Measurements from ENCODE around the gene TTYH3. TPM values are rescaled to one million over a fixed set of nuclear protein-coding genes. Genes with fewer than 3 reads are reported as not detected.
A peak's percentile ranks its signal among the peaks of the same experiment; 100 is the strongest.

The TTYH3 gene
- total RNA-seq, 2 donors from 2014 or later, result 7.0 to 11.1 TPM

DNA sequence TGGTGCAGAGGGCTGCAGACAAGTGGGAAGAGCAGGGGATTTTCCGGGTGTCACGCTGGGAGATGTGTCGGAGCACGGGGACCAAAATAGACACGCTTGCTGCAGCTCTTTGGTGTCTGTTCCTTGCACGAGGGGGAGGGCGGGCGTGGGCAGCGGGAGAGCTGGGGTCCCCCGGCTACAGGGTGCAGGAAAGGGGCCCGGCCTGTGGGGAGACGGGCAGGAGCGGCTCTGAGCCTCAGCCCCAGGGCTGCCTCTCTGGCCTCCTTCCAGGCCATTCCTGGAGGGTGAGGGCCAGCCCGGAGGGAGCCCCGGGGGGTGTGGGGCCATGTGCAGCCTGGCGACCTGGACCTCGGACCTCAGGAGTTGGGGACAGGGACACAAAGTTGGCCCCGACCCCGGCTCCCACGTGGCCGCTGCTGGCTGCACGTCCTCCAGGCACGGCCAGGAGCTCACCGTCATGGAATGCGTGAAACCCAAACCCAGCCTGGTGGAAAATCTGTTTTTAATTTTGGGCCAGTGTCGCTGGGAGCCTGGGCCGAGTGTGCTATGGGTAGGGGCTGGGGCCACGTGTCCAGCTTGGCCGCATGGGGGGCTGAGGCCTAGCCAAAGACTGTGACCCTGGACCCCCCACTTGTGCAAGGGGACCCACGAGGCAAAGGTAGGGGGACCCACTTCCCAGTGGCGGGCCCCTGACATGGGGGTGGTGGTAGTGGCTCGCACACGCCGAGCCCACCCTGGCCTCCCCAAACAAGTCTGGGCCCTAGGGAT lies 6.6 kb downstream of the TTYH3 start:
- H3K9me3 ChIP-seq, result no peaks in the 10 kb centered on the region
- DNase-seq (ENCODE audit: low spot score), result no peak
- peaks cover 0 to 91% of the 10 kb centered on the region in 2 donors for H3K4me1 ChIP-seq
- H3K4me3 ChIP-seq, result peak overlapping the region in 1 of 2 donors; percentile 1
- H3K27ac ChIP-seq, result peak overlapping the region; percentile 77 to 89
- no peaks in the 10 kb centered on the region for H3K27me3 ChIP-seq
- TF ChIP-seq, protein P1, sequence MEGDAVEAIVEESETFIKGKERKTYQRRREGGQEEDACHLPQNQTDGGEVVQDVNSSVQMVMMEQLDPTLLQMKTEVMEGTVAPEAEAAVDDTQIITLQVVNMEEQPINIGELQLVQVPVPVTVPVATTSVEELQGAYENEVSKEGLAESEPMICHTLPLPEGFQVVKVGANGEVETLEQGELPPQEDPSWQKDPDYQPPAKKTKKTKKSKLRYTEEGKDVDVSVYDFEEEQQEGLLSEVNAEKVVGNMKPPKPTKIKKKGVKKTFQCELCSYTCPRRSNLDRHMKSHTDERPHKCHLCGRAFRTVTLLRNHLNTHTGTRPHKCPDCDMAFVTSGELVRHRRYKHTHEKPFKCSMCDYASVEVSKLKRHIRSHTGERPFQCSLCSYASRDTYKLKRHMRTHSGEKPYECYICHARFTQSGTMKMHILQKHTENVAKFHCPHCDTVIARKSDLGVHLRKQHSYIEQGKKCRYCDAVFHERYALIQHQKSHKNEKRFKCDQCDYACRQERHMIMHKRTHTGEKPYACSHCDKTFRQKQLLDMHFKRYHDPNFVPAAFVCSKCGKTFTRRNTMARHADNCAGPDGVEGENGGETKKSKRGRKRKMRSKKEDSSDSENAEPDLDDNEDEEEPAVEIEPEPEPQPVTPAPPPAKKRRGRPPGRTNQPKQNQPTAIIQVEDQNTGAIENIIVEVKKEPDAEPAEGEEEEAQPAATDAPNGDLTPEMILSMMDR (IDR thresholded peaks at IDR 0.05), result no peak
- no peaks in the 10 kb centered on the region for H3K36me3 ChIP-seq

DNA sequence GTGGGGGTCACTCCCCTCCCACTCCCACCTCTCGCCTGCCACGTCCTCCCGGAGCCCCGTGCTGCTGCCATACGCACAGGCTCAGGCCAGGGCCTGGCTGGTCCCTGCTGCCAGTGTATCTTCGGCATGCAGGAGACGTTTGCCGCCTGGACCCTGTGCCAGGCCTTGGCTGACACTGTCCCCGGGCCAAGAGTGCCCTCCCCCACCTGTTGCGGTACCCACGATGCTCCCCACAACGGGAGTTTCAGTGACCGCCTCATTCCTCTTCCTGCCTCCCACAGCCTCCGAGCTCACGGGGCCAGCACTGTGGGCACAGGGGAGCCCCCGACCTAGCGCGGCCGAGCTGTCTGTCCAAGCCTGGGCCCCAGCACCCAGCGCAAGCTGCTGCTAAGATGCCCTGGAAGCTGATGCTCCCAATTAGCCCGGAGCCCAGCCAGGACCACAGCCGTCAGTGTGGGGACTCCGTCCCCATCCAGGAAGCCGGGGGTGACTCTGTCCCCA lies 7.4 kb downstream of the TTYH3 start:
- H3K27ac ChIP-seq, result peak overlapping the region; percentile 77 to 89
- no peaks in the 10 kb centered on the region for H3K9me3 ChIP-seq
- no peaks in the 10 kb centered on the region for H3K27me3 ChIP-seq
- no peaks in the 10 kb centered on the region for H3K36me3 ChIP-seq
- TF ChIP-seq, protein P1 (IDR thresholded peaks at IDR 0.05), result no peak
- H3K4me3 ChIP-seq, result no peak overlapping the region
- H3K4me1 ChIP-seq, result peaks cover 0 to 91% of the 10 kb centered on the region in 2 donors
- no peak for DNase-seq (ENCODE audit: low spot score)

DNA sequence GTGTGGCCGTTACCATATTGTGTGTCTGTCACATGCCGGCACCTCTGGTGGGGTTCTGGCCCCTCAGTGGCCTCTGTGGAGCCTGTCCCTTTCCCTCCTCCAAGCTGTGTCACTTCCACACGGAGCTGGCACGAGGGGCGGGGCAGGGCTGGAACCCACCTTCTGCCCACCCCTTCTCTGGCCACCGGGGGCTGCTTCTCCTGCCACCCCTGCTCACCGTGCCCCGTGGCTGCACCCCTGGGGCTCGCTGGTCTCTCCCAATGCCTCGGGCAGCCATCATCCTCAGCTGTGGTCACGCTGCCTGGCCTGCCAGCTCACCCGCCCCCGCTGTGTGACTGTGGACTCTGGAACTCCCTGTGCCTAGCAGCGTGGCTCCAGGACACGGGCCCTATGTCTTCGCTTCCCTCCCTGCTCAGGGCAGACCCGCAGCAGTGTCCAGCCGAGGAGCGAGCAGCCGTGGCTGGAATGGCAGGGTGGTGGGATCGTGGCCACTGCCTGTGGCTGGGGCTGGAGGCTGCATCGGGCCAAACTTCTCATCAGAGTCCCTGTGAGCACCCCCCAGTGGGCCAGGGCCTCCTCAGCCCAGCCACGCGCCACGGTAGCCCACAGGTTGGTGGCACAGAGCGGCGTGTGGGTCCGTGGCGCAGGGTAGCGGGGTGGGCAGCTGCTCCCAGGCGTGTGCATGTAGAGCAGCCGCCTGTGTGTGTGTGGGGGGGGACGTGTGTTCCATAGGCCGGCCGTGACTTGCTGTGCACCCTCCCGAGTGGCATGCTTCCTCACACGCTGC lies 8.1 kb downstream of the TTYH3 start:
- Histone ChIP-seq H3K9me3 (no peaks in the 10 kb centered on the region), H3K4me1 (peaks cover 0 to 91% of the 10 kb centered on the region in 2 donors), H3K27ac (peak overlapping the region; percentile 77 to 89), H3K4me3 (no peak overlapping the region), H3K36me3 (no peaks in the 10 kb centered on the region), H3K27me3 (no peaks in the 10 kb centered on the region)
- TF ChIP-seq, protein P1 (IDR thresholded peaks at IDR 0.05), result no peak
- DNase-seq (ENCODE audit: low spot score), result no peak

DNA sequence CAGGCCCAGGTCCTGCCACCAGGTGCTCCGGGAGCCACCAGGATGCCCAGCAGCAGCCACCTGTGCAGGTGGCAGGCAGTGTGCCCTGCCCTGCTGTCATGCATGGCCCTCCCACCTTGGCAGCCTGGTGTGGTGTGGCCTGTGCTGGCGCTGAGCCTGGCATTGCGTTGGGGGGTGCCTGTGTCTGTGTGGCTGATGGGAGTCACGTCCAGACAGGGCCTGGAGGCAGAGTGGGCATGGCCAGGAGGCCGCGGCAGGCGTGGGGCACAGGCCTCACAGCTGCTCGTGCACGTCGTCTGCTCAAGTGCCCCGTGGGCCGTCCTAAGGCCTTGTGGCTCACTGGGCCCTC lies 8.7 kb downstream of the TTYH3 start:
- TF ChIP-seq, protein P1 (IDR thresholded peaks at IDR 0.05), result no peak
- Histone ChIP-seq H3K27me3 (no peaks in the 10 kb centered on the region), H3K9me3 (no peaks in the 10 kb centered on the region), H3K36me3 (no peaks in the 10 kb centered on the region), H3K4me1 (peaks cover 0 to 90% of the 10 kb centered on the region in 2 donors), H3K4me3 (no peak overlapping the region), H3K27ac (peak overlapping the region; percentile 89)
- no peak for DNase-seq (ENCODE audit: low spot score)

DNA sequence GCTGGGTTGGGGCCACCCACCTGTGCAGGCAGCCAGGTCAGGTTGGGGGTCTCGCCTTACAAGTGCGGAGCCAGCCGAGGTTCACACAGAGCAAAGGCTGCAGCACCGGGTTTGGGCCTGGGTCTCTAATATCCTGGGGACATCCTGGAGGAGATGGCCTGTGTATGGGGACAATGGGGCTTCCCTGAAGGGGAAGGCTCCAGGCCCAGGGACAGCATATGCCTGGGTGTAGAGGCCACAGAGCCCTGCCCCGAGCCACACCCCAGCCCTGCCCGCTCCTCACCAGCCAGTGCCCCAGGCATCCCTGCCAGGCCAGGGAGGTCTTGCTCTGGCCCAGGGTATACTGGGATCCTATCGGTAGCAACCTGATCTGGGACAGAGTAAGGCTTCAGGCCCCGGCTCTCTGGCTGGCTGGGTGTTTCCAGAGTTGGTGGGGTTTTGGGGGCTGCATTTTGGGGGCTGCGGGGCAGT lies 9.1 kb downstream of the TTYH3 start:
- Histone ChIP-seq H3K4me1 (peaks cover 0 to 86% of the 10 kb centered on the region in 2 donors), H3K4me3 (peak overlapping the region; percentile 12 to 43), H3K27ac (peak overlapping the region; percentile 89), H3K27me3 (no peaks in the 10 kb centered on the region), H3K36me3 (no peaks in the 10 kb centered on the region), H3K9me3 (no peaks in the 10 kb centered on the region)
- TF ChIP-seq, protein P1 (IDR thresholded peaks at IDR 0.05), result no peak
- DNase-seq (ENCODE audit: low spot score), result no peak
